ENCODE data around the gene PACS1.
"Not testable (repeated sequence)": the region's sequence is repeated elsewhere in the genome, so short reads cannot be mapped to it uniquely, and the experiment has no call there.

The PACS1 gene

GRCh38 chr11:66274219-66274618 lies 204.1 kb downstream of the PACS1 start:
- DNase-seq (ENCODE audit: extremely low read depth, low read depth): no peak
- TF ChIP-seq CTCF (IDR thresholded peaks at IDR 0.05; ENCODE audit: low read depth, low read length): no peak

- DNase-seq (ENCODE audit: extremely low read depth, low read depth): no peak
- TF ChIP-seq CTCF (IDR thresholded peaks at IDR 0.05; ENCODE audit: low read depth, low read length): no peak
These were observed 205.3 kb downstream of the PACS1 start for GRCh38 chr11:66275396-66275795.

- DNase-seq (ENCODE audit: extremely low read depth, low read depth): no peak
- TF ChIP-seq CTCF (IDR thresholded peaks at IDR 0.05; ENCODE audit: low read depth, low read length): no peak
These were observed 206.0 kb downstream of the PACS1 start for GRCh38 chr11:66275984-66276612.

- DNase-seq (ENCODE audit: extremely low read depth, low read depth): not testable (repeated sequence)
These were observed 206.5 kb downstream of the PACS1 start for GRCh38 chr11:66276619-66277018.

- DNase-seq (ENCODE audit: extremely low read depth, low read depth): not testable (repeated sequence)
These were observed 207.0 kb downstream of the PACS1 start for GRCh38 chr11:66277064-66277463.

GRCh38 chr11:66277471-66278362 lies 207.6 kb downstream of the PACS1 start, which contains the start of gene CNIH2:
TSS of gene CNIH2 (plus strand) at chr11:66278175. CDS start at chr11:66278457, 282 bp downstream.
- DNase-seq (ENCODE audit: extremely low read depth, low read depth): no peak
- TF ChIP-seq CTCF (IDR thresholded peaks at IDR 0.05; ENCODE audit: low read depth, low read length): no peak

GRCh38 chr11:66278363-66279091 lies 208.5 kb downstream of the PACS1 start:
- TF ChIP-seq CTCF (IDR thresholded peaks at IDR 0.05; ENCODE audit: low read depth, low read length): no peak

More at GRCh38 chr11:66278363-66279091, 208.5 kb downstream of the PACS1 start:
- DNase-seq (ENCODE audit: extremely low read depth, low read depth): no peak
